Chondrocyte (in vitro differentiated cells): ENCODE data around the gene CRHR1. TPM values are rescaled to one million over a fixed set of nuclear protein-coding genes. Genes with fewer than 3 reads are reported as not detected.
"Not testable (repeated sequence)": the region's sequence is repeated elsewhere in the genome, so short reads cannot be mapped to it uniquely, and the experiment has no call there.

Source experiments
- DNase-seq: peaks from one replicate; pipeline ENCODE4 v3.0.0; 2021; ENCODE audit warnings: mixed read lengths, low spot score
- H3K27ac Mint-ChIP-seq: one replicate; pipeline ENCODE4 v1.8.0; 2021; ENCODE audit warnings: mild to moderate bottlenecking, moderate library complexity, mixed read lengths; ENCODE audit not compliant: unreplicated experiment
- H3K27me3 Mint-ChIP-seq: 2 replicates; pipeline ENCODE4 v1.8.0; 2021; ENCODE audit warnings: low read depth, mixed read lengths
- H3K36me3 Mint-ChIP-seq: 2 replicates; pipeline ENCODE4 v1.8.0; 2021; ENCODE audit warnings: low read depth, mixed read lengths
- H3K4me1 Mint-ChIP-seq: 2 replicates; pipeline ENCODE4 v1.8.0; 2021; ENCODE audit warnings: low read depth, mild to moderate bottlenecking, mixed read lengths
- H3K4me3 Mint-ChIP-seq: one replicate; pipeline ENCODE4 v1.8.0; 2021; ENCODE audit warnings: mild to moderate bottlenecking, moderate library complexity, mixed read lengths; ENCODE audit not compliant: unreplicated experiment
- H3K9me3 Mint-ChIP-seq: 2 replicates; pipeline ENCODE4 v1.8.0; 2021; ENCODE audit warnings: low read depth, mixed read lengths
- CTCF ChIP-seq: fragments of 200-600 bp; sonication (generic); IDR thresholded peaks from 2 replicates; pipeline ENCODE4 v1.5.0; 2021; ENCODE audit warnings: antibody characterized with exemption, mild to moderate bottlenecking, moderate library complexity
- total RNA-seq: library from RNA; stranded (reverse); gene quantifications from 3 replicates; pipeline ENCODE4 v1.2.1, GENCODE V29; 2021

CRHR1 gene
- total RNA-seq, 1 donor from 2014 or later: not detected

- Mint-ChIP-seq H3K27ac (no peak overlapping the region), H3K9me3 (peaks cover 1% of the 10 kb centered on the region), H3K36me3 (no peaks in the 10 kb centered on the region), H3K4me3 (no peak overlapping the region), H3K27me3 (peaks cover 51% of the 10 kb centered on the region), H3K4me1 (no peaks in the 10 kb centered on the region)
- no peak for DNase-seq
- no peak for TF ChIP-seq CTCF
Measured at GRCh38 chr17:45742251-45742650, 41.9 kb upstream of the CRHR1 start.

- Mint-ChIP-seq H3K27ac (no peak overlapping the region), H3K27me3 (peaks cover 48% of the 10 kb centered on the region), H3K4me1 (no peaks in the 10 kb centered on the region), H3K9me3 (no peaks in the 10 kb centered on the region), H3K4me3 (no peak overlapping the region), H3K36me3 (no peaks in the 10 kb centered on the region)
- TF ChIP-seq CTCF: no peak
- DNase-seq: no peak
Measured at GRCh38 chr17:45743626-45744326, 40.3 kb upstream of the CRHR1 start.

- DNase-seq, H3K36me3 Mint-ChIP-seq, H3K4me3 Mint-ChIP-seq, H3K4me1 Mint-ChIP-seq, H3K9me3 Mint-ChIP-seq, H3K27ac Mint-ChIP-seq: not testable (repeated sequence)
- H3K27me3 Mint-ChIP-seq: peaks cover 57% of the 10 kb centered on the region
Measured at GRCh38 chr17:45744826-45745225, 39.3 kb upstream of the CRHR1 start.

GRCh38 chr17:45745601-45746494, 38.3 kb upstream of the CRHR1 start:
- H3K27me3 Mint-ChIP-seq: peaks cover 64% of the 10 kb centered on the region
- no peak for DNase-seq
- no peak overlapping the region for H3K4me3 Mint-ChIP-seq

GRCh38 chr17:45747911-45748310, 36.2 kb upstream of the CRHR1 start:
- H3K27me3 Mint-ChIP-seq: peaks cover 69% of the 10 kb centered on the region
- no peak for DNase-seq

More at GRCh38 chr17:45745601-45746494, 38.3 kb upstream of the CRHR1 start:
- Mint-ChIP-seq H3K4me1 (no peaks in the 10 kb centered on the region), H3K9me3 (no peaks in the 10 kb centered on the region), H3K36me3 (no peaks in the 10 kb centered on the region), H3K27ac (no peak overlapping the region)
- TF ChIP-seq CTCF: no peak

More at GRCh38 chr17:45747911-45748310, 36.2 kb upstream of the CRHR1 start:
- Mint-ChIP-seq H3K27ac (no peak overlapping the region), H3K4me1 (no peaks in the 10 kb centered on the region), H3K9me3 (no peaks in the 10 kb centered on the region), H3K36me3 (no peaks in the 10 kb centered on the region), H3K4me3 (no peak overlapping the region)
- no peak for TF ChIP-seq CTCF
